Neutrophil (primary cell): ENCODE data around the gene TAOK2.

ENCODE experiments used
- H3K27ac ChIP-seq: fragments of 200-600 bp; sonication (generic); 2 replicates; pipeline ENCODE4 v1.5.1; 2016; ENCODE audit warnings: mild to moderate bottlenecking, moderate library complexity
- H3K27me3 ChIP-seq: fragments of 200-600 bp; sonication (generic); 2 replicates; pipeline ENCODE4 v1.6.0; 2016; ENCODE audit warnings: mild to moderate bottlenecking
- H3K36me3 ChIP-seq: fragments of 200-600 bp; sonication (generic); 2 replicates; pipeline ENCODE4 v1.5.1; 2017
- H3K4me1 ChIP-seq, 2 experiments: fragments of 200-600 bp in 1 of 2; sonication (generic) in 1 of 2; 1 replicate in 1 of 2; 2 replicates in 1 of 2; pipeline versions ENCODE4 v1.5.1 to v1.6.1; 2013 to 2016; ENCODE audit warnings: low read depth in 1 of 2, low read length in 1 of 2, mild to moderate bottlenecking in 1 of 2, moderate library complexity in 1 of 2; ENCODE audit not compliant: control insufficient read depth in 1 of 2, insufficient read depth in 1 of 2
- H3K4me3 ChIP-seq, 2 experiments: fragments of 200-600 bp in 1 of 2; sonication (generic) in 1 of 2; 1 replicate in 1 of 2; 2 replicates in 1 of 2; pipeline ENCODE4 v1.5.1; 2013 to 2016; ENCODE audit warnings: low read depth in 1 of 2, low read length in 1 of 2, mild to moderate bottlenecking in 1 of 2, moderate library complexity in 1 of 2
- H3K9me3 ChIP-seq: fragments of 200-600 bp; sonication (generic); 2 replicates; pipeline ENCODE4 v1.5.1; 2016
- CTCF ChIP-seq: fragments of 200-600 bp; sonication (generic); IDR thresholded peaks from 2 replicates; pipeline ENCODE4 v1.5.1; 2016; ENCODE audit warnings: antibody characterized with exemption

TAOK2 gene

GRCh38 chr16:30002614-30003346 lies 29.1 kb downstream of the TAOK2 start:
- no peak overlapping the region for H3K27ac ChIP-seq
- H3K27me3 ChIP-seq = no peaks in the 10 kb centered on the region
- no peak for TF ChIP-seq CTCF
- H3K4me1 ChIP-seq = no peaks in the 10 kb centered on the region
- H3K9me3 ChIP-seq = no peaks in the 10 kb centered on the region
- H3K4me3 ChIP-seq = no peak overlapping the region
- peaks cover 72% of the 10 kb centered on the region for H3K36me3 ChIP-seq

- H3K4me3 ChIP-seq = no peak overlapping the region
- no peaks in the 10 kb centered on the region for H3K4me1 ChIP-seq
- peaks cover 4% of the 10 kb centered on the region for H3K27me3 ChIP-seq
- TF ChIP-seq CTCF = no peak
- no peaks in the 10 kb centered on the region for H3K9me3 ChIP-seq
- no peak overlapping the region for H3K27ac ChIP-seq
- peaks cover 72% of the 10 kb centered on the region for H3K36me3 ChIP-seq
Observed at GRCh38 chr16:30003670-30004423, 30.2 kb downstream of the TAOK2 start.

- H3K9me3 ChIP-seq = no peaks in the 10 kb centered on the region
- peaks cover 9% of the 10 kb centered on the region for H3K27me3 ChIP-seq
- no peak overlapping the region for H3K27ac ChIP-seq
- no peak for TF ChIP-seq CTCF
- no peak overlapping the region for H3K4me3 ChIP-seq
- H3K4me1 ChIP-seq = no peaks in the 10 kb centered on the region
- H3K36me3 ChIP-seq = peaks cover 69% of the 10 kb centered on the region
Observed at GRCh38 chr16:30004424-30004776, 30.7 kb downstream of the TAOK2 start.

GRCh38 chr16:30004811-30005242 lies 31.2 kb downstream of the TAOK2 start:
- Histone ChIP-seq H3K9me3 (no peaks in the 10 kb centered on the region), H3K27me3 (peaks cover 14% of the 10 kb centered on the region), H3K4me3 (no peak overlapping the region), H3K4me1 (no peaks in the 10 kb centered on the region), H3K27ac (no peak overlapping the region), H3K36me3 (peaks cover 64% of the 10 kb centered on the region)
- no peak for TF ChIP-seq CTCF

- TF ChIP-seq CTCF = peak; percentile 29
- Histone ChIP-seq H3K4me1 (peaks cover 0 to under 1% of the 10 kb centered on the region in 2 experiments), H3K27me3 (peaks cover 20% of the 10 kb centered on the region), H3K9me3 (no peaks in the 10 kb centered on the region), H3K4me3 (no peak overlapping the region), H3K27ac (no peak overlapping the region), H3K36me3 (peaks cover 57% of the 10 kb centered on the region)
Observed at GRCh38 chr16:30005341-30006094, 31.9 kb downstream of the TAOK2 start.
